Fibroblast of lung (primary cell): ENCODE data around the gene ZEB2. TPM values are rescaled to one million over a fixed set of nuclear protein-coding genes. Genes with fewer than 3 reads are reported as not detected.

Experiments used
- DNase-seq, 2 donors: peaks; one replicate each; pipeline versions ENCODE4 v3.0.0 to v3.0.0-alpha.2; 2010; ENCODE audit warnings: low read depth in 2 of 2
- H2AFZ ChIP-seq: 2 replicates; pipeline ENCODE4 v1.5.1; 2012; ENCODE audit warnings: low read length, control low read depth, inconsistent platforms
- H3K27ac ChIP-seq: 2 replicates; pipeline ENCODE4 v1.5.1; 2011; ENCODE audit warnings: low read length, control low read depth; ENCODE audit not compliant: insufficient read depth
- H3K27me3 ChIP-seq: 2 replicates; pipeline ENCODE4 v1.5.1; 2011; ENCODE audit warnings: mild to moderate bottlenecking, low read length; ENCODE audit not compliant: control insufficient read depth, insufficient read depth
- H3K36me3 ChIP-seq: 2 replicates; pipeline ENCODE4 v1.5.1; 2011; ENCODE audit warnings: low read length; ENCODE audit not compliant: control insufficient read depth, insufficient read depth
- H3K4me1 ChIP-seq: 2 replicates; pipeline ENCODE4 v1.5.1; 2011; ENCODE audit warnings: low read length; ENCODE audit not compliant: control insufficient read depth, insufficient read depth; ENCODE audit errors: extremely low read depth
- H3K4me2 ChIP-seq: 2 replicates; pipeline ENCODE4 v1.5.1; 2011; ENCODE audit warnings: low read length, control low read depth; ENCODE audit not compliant: insufficient read depth; ENCODE audit errors: extremely low read depth
- H3K4me3 ChIP-seq, 4 experiments: fragments of 200-600 bp in 1 of 4; sonication (generic) in 1 of 4; replicated peaks in 1 of 4; 2 replicates each; pipeline ENCODE4 v1.5.1; 2011 to 2016; ENCODE audit warnings: low read length in 4 of 4, low read depth in 3 of 4, mild to moderate bottlenecking in 3 of 4, control low read depth in 2 of 4, inconsistent platforms in 1 of 4, mixed read lengths in 1 of 4; ENCODE audit not compliant: insufficient read depth in 1 of 4; ENCODE audit errors: control extremely low read depth in 1 of 4
- H3K79me2 ChIP-seq: 2 replicates; pipeline ENCODE4 v1.5.1; 2012; ENCODE audit warnings: mild to moderate bottlenecking, low read length, inconsistent platforms; ENCODE audit not compliant: control insufficient read depth, insufficient read depth
- H3K9ac ChIP-seq: 2 replicates; pipeline ENCODE4 v1.5.1; 2011; ENCODE audit warnings: mild to moderate bottlenecking, low read length, control low read depth; ENCODE audit not compliant: insufficient read depth
- H3K9me3 ChIP-seq: 2 replicates; pipeline ENCODE4 v1.5.1; 2012; ENCODE audit warnings: low read depth, low read length; ENCODE audit not compliant: control insufficient read depth, insufficient read depth
- H4K20me1 ChIP-seq: 2 replicates; pipeline ENCODE4 v1.5.1; 2011; ENCODE audit warnings: low read length; ENCODE audit not compliant: control insufficient read depth, insufficient read depth; ENCODE audit errors: extremely low read depth
- EZH2 ChIP-seq: IDR thresholded peaks from 2 replicates; pipeline ENCODE4 v1.5.1; 2012; ENCODE audit warnings: low read length, control low read depth, mild to moderate bottlenecking; ENCODE audit errors: missing control alignments
- polyA plus RNA-seq, 2 donors: library from polyadenylated mRNA; depleted of rRNA in 1 of 2; stranded (reverse) in 1 of 2; unstranded in 1 of 2; fragments of >200 nt; gene quantifications; 2 replicates each; pipeline ENCODE4 v1.2.1, GENCODE V29; 2011 to 2012; ENCODE audit warnings: missing spikeins in 1 of 2
- total RNA-seq: library from RNA; depleted of rRNA; stranded (reverse); fragments of >200 nt; gene quantifications from 2 replicates; pipeline ENCODE4 v1.2.1, GENCODE V29; 2014
- TF ChIP-seq, protein P1 (sequence below), 2 donors: IDR thresholded peaks in 1 of 2; conservative IDR thresholded peaks in 1 of 2; 1 replicate in 1 of 2; 2 replicates in 1 of 2; pipeline ENCODE4 v1.5.1; 2011 to 2012; ENCODE audit warnings: low read length in 2 of 2, control low read depth in 1 of 2, inconsistent platforms in 1 of 2, low read depth in 1 of 2, mild to moderate bottlenecking in 1 of 2

ZEB2 gene
- total and polyA plus RNA-seq, 2 donors (not counting 1 experiment from before 2014, with no cell fraction given): 91.0 to 130 TPM

DNA sequence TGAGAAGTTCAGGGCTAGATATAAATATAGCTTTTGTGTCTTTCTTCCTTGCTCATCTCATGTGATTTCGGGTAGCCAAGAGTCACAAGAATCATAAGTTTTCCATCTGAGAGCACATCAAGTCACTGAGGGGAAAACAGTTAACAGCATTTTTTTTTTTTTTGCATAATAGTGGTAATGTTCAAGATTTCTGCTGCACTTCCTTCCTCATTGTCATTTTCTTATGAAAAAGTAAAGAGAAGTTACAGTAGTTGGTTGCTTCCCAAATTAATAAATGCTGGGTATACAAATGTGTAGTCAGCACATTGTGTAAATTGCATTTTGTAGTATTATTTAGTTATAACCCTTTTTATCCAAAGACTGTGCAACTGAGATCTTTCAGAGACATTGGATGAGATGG, 93.6 kb downstream of the ZEB2 start:
- Histone ChIP-seq H3K9ac (no peak overlapping the region), H3K4me2 (no peak overlapping the region), H2AFZ (no peak overlapping the region), H3K27ac (no peak overlapping the region), H3K4me3 (no peak overlapping the region), H4K20me1 (no peaks in the 10 kb centered on the region), H3K4me1 (peaks cover 22% of the 10 kb centered on the region), H3K36me3 (peaks cover 3% of the 10 kb centered on the region), H3K9me3 (no peaks in the 10 kb centered on the region), H3K27me3 (no peaks in the 10 kb centered on the region), H3K79me2 (peaks cover 19% of the 10 kb centered on the region)
- no peak for DNase-seq
- TF ChIP-seq, protein P1, sequence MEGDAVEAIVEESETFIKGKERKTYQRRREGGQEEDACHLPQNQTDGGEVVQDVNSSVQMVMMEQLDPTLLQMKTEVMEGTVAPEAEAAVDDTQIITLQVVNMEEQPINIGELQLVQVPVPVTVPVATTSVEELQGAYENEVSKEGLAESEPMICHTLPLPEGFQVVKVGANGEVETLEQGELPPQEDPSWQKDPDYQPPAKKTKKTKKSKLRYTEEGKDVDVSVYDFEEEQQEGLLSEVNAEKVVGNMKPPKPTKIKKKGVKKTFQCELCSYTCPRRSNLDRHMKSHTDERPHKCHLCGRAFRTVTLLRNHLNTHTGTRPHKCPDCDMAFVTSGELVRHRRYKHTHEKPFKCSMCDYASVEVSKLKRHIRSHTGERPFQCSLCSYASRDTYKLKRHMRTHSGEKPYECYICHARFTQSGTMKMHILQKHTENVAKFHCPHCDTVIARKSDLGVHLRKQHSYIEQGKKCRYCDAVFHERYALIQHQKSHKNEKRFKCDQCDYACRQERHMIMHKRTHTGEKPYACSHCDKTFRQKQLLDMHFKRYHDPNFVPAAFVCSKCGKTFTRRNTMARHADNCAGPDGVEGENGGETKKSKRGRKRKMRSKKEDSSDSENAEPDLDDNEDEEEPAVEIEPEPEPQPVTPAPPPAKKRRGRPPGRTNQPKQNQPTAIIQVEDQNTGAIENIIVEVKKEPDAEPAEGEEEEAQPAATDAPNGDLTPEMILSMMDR (conservative IDR thresholded peaks at IDR 0.05 in 1 of 2, IDR thresholded peaks at IDR 0.05 in 1 of 2; ENCODE audit: low read depth in 1 of 2, low read length in 2 of 2): no peak
- no peak for TF ChIP-seq EZH2

- Histone ChIP-seq H3K36me3 (peaks cover 3% of the 10 kb centered on the region), H3K9me3 (no peaks in the 10 kb centered on the region)
Measured at GRCh38 chr2:144424559-144425240, 95.2 kb downstream of the ZEB2 start.

GRCh38 chr2:144421606-144422510, 98.1 kb downstream of the ZEB2 start:
- no peak overlapping the region for H3K27ac ChIP-seq

More at GRCh38 chr2:144424559-144425240, 95.2 kb downstream of the ZEB2 start:
- H3K4me2 ChIP-seq: no peak overlapping the region
- H3K79me2 ChIP-seq: peaks cover 11% of the 10 kb centered on the region
- H2AFZ ChIP-seq: no peak overlapping the region
- H3K9ac ChIP-seq: no peak overlapping the region
- no peak overlapping the region for H3K27ac ChIP-seq
- no peak for DNase-seq
- H4K20me1 ChIP-seq: no peaks in the 10 kb centered on the region
- no peaks in the 10 kb centered on the region for H3K27me3 ChIP-seq
- no peak overlapping the region for H3K4me3 ChIP-seq
- H3K4me1 ChIP-seq: peaks cover 16% of the 10 kb centered on the region
- no peak for TF ChIP-seq EZH2
- TF ChIP-seq, protein P1 (conservative IDR thresholded peaks at IDR 0.05 in 1 of 2, IDR thresholded peaks at IDR 0.05 in 1 of 2; ENCODE audit: low read depth in 1 of 2, low read length in 2 of 2): no peak

More at GRCh38 chr2:144421606-144422510, 98.1 kb downstream of the ZEB2 start:
- Histone ChIP-seq H3K79me2 (peaks cover 5% of the 10 kb centered on the region), H2AFZ (no peak overlapping the region), H3K9me3 (no peaks in the 10 kb centered on the region), H4K20me1 (no peaks in the 10 kb centered on the region), H3K4me1 (no peaks in the 10 kb centered on the region), H3K9ac (no peak overlapping the region), H3K4me2 (no peak overlapping the region), H3K36me3 (peaks cover 3% of the 10 kb centered on the region), H3K27me3 (no peaks in the 10 kb centered on the region), H3K4me3 (no peak overlapping the region)
- DNase-seq: no peak
- TF ChIP-seq, protein P1 (conservative IDR thresholded peaks at IDR 0.05 in 1 of 2, IDR thresholded peaks at IDR 0.05 in 1 of 2; ENCODE audit: low read depth in 1 of 2, low read length in 2 of 2): no peak
- no peak for TF ChIP-seq EZH2
